Sigmoid colon (tissue), 7 donors: ENCODE measurements around the gene AGBL5. TPM values are rescaled to one million over a fixed set of nuclear protein-coding genes. Genes with fewer than 3 reads are reported as not detected.

Experiments
- DNase-seq: peaks from one replicate; pipeline ENCODE4 v3.0.0-alpha.2; 2019
- H3K27ac ChIP-seq, 4 donors: fragments of 200-600 bp; sonication (generic); one replicate each; pipeline ENCODE4 v1.5.1; 2016 to 2019; ENCODE audit warnings: mild to moderate bottlenecking in 1 of 4
- H3K27me3 ChIP-seq, 3 donors: fragments of 200-600 bp; sonication (generic); one replicate each; pipeline ENCODE4 v1.5.1; 2019; ENCODE audit warnings: mild to moderate bottlenecking in 1 of 3
- H3K36me3 ChIP-seq, 4 donors: fragments of 200-600 bp; sonication (generic); one replicate each; pipeline ENCODE4 v1.5.1; 2016 to 2019
- H3K4me1 ChIP-seq, 4 donors: fragments of 200-600 bp; sonication (generic); one replicate each; pipeline ENCODE4 v1.5.1; 2017 to 2019
- H3K4me3 ChIP-seq, 4 donors: fragments of 200-600 bp; sonication (generic); one replicate each; pipeline ENCODE4 v1.5.1; 2017 to 2019; ENCODE audit warnings: mild to moderate bottlenecking in 2 of 4, moderate library complexity in 1 of 4
- H3K9me3 ChIP-seq, 4 donors: fragments of 200-600 bp in 3 of 4; sonication (generic) in 3 of 4; one replicate each; pipeline versions ENCODE4 v1.5.1 to v1.6.1; 2013 to 2019
- EP300 ChIP-seq, 4 donors: sonication (generic); formaldehyde crosslinking; IDR thresholded peaks; one replicate each; pipeline ENCODE4 v1.6.1; 2017; ENCODE audit warnings: antibody characterized with exemption in 4 of 4
- POLR2A ChIP-seq, 2 donors: fragments of 450-650 bp; IDR thresholded peaks; one replicate each; pipeline ENCODE4 v1.6.1; 2016; ENCODE audit warnings: antibody characterized with exemption in 2 of 2, mild to moderate bottlenecking in 2 of 2, moderate library complexity in 2 of 2
- POLR2AphosphoS5 ChIP-seq, 4 donors: sonication (generic); formaldehyde crosslinking; IDR thresholded peaks; one replicate each; pipeline ENCODE4 v1.6.1; 2017; ENCODE audit warnings: antibody characterized with exemption in 4 of 4
- WGBS, 2 donors: extraction: QIAGEN DNeasy Blood & Tissue Kit; methylation state at CpG; one replicate each; pipeline ENCODE4 v1.1.7; 2013; 5-methylcytosine and 5-hydroxymethylcytosine counted together
- intact Hi-C: fragments of 100-400 bp; cut with DNase I; formaldehyde crosslinking; loops from one replicate; pipeline ENCODE4 v1.15.1; 2023
- polyA plus RNA-seq, 3 donors: library from polyadenylated mRNA; stranded (reverse); fragments of 200-250 nt; gene quantifications; one replicate each; pipeline ENCODE4 v1.2.3, GENCODE V29; 2013
- total RNA-seq, 4 donors: library from RNA; depleted of rRNA; stranded (reverse); fragments of >200 nt; gene quantifications; one replicate each; pipeline ENCODE4 v1.1.0, GENCODE V29; 2016
- TF ChIP-seq, protein P1 (sequence below), 4 experiments: fragments of 450-650 bp in 3 of 4; fragments of 200-600 bp in 1 of 4; IDR thresholded peaks; one replicate each; pipeline ENCODE4 v1.5.1; 2016 to 2019; ENCODE audit warnings: antibody characterized with exemption in 4 of 4, mild to moderate bottlenecking in 3 of 4, moderate library complexity in 2 of 4
- donor health status: healthy with polysubstance abuse.
- donor health status: Bipolar disorder and iron deficiency.
- donor health status: healthy.

AGBL5 gene
- total and polyA plus RNA-seq, 7 donors, result 12.4 to 23.3 (median 16.8) TPM

DNA sequence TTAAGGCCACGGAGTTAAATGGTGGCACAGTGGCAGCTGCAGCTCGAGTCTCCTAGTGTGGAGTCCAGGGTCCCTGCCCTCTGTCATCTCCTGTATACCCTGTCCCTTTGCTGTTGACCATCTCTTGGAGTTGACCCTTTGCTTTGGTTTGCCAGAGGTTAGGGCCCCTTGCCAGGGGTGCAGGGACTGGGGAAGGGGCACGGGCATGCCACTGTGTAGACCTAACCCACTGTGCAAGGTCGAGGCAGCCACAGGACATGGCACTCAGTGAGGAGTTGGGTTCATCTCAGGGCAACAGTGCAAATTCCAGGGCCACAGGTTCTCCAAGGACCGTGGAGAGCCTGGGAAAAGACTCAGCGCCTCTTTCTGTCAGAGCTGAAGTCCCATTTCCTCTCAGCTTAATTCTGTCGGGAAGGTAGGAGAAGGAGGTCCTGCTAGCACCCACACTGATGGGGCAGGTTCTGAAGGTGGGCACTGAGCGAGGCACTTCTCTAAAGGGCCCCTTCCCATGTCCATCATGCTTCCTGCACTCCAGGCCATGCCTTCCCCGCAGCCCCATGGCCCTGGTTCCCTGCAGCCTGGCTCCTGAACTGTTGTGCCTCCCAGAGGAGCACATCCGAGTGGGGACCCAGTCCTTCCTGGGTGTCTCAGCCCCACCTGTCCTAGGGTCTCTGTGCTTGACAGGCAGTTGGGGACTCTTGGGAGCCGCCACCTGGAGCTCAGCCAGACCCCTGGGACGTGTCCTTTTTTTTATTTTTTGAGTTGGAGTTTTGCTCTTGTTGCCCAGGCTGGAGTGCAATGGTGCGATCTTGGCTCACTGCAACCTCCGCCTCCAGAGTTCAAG lies 37.9 kb downstream of the AGBL5 start:
- intact Hi-C loops, result loop anchor here (5.0 kb wide), 2 partner anchors 57 to 123 kb away; partner anchors contain the start of genes ATRAID, SLC5A6 and TMEM214
- DNase-seq, result no peak
- no peaks in the 10 kb centered on the region for H3K36me3 ChIP-seq
- H3K4me1 ChIP-seq, result peaks cover 0 to 31% (median 26%) of the 10 kb centered on the region in 4 donors
- WGBS, 2 donors, result 92 to 94% methylated on average over 14 of the region's 14 CpGs
- H3K27ac ChIP-seq, result no peak overlapping the region
- H3K9me3 ChIP-seq, result no peaks in the 10 kb centered on the region
- no peak overlapping the region for H3K4me3 ChIP-seq
- no peak for TF ChIP-seq POLR2AphosphoS5 (IDR thresholded peaks at IDR 0.05)
- no peak for TF ChIP-seq POLR2A (IDR thresholded peaks at IDR 0.05)
- TF ChIP-seq EP300 (IDR thresholded peaks at IDR 0.05), result no peak
- TF ChIP-seq, protein P1, sequence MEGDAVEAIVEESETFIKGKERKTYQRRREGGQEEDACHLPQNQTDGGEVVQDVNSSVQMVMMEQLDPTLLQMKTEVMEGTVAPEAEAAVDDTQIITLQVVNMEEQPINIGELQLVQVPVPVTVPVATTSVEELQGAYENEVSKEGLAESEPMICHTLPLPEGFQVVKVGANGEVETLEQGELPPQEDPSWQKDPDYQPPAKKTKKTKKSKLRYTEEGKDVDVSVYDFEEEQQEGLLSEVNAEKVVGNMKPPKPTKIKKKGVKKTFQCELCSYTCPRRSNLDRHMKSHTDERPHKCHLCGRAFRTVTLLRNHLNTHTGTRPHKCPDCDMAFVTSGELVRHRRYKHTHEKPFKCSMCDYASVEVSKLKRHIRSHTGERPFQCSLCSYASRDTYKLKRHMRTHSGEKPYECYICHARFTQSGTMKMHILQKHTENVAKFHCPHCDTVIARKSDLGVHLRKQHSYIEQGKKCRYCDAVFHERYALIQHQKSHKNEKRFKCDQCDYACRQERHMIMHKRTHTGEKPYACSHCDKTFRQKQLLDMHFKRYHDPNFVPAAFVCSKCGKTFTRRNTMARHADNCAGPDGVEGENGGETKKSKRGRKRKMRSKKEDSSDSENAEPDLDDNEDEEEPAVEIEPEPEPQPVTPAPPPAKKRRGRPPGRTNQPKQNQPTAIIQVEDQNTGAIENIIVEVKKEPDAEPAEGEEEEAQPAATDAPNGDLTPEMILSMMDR (IDR thresholded peaks at IDR 0.05), result no peak
- no peaks in the 10 kb centered on the region for H3K27me3 ChIP-seq

DNA sequence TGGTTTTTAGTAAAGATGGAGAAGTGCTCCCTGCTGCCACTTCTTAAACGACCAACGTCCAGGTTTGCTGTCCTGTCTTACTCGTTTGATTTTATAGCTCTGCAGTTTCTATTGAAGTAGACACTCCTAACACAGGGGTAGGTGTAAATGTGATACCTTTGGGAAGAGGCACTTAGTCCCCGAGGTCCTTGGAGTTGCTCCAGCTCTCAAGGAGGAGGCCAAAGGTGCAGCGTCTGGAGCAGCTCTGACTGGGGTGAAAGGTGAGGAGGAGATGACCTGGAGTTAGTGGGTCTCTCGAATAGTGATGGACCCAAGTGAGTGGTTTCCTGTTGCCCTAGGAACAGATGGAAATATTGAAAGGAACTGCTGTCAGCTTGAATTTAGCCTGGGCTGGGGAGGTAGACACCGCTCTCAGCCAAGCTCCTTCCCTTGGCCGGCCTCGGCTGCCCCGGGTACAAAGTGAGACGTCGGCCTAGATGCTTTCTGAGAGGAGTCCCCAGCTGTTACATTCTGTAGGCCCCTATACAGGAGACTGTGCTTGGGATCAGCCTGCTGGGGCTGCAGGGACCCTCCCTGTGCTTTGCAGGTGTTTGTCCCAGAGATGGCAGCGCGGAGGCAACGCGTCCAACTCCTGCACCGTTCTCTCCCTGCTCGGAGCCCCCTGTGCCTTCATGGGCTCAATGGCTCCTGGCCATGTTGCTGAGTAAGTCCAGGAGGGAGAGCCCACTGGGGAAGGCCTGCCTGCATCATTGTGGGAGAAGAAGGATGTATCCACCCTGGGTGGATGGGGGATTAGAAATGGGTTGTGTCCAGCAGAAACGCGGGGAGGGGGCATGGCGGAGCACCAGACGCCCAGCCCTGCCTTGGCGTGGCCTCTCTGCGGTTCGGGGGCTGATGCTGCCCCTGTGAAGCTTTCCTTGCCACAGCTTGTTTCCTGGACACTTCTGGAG lies 40.6 kb downstream of the AGBL5 start:
- Histone ChIP-seq H3K27me3 (no peaks in the 10 kb centered on the region), H3K4me1 (peaks cover 0 to 20% (median 13%) of the 10 kb centered on the region in 4 donors), H3K36me3 (no peaks in the 10 kb centered on the region), H3K9me3 (no peaks in the 10 kb centered on the region), H3K27ac (no peak overlapping the region), H3K4me3 (no peak overlapping the region)
- DNase-seq, result no peak
- WGBS, 2 donors, result 74 to 81% methylated on average over 25 of the region's 25 CpGs
- intact Hi-C loops, result no loop called here
- TF ChIP-seq, protein P1 (IDR thresholded peaks at IDR 0.05), result no peak
- TF ChIP-seq POLR2AphosphoS5 (IDR thresholded peaks at IDR 0.05) (no peak), EP300 (IDR thresholded peaks at IDR 0.05) (no peak), POLR2A (IDR thresholded peaks at IDR 0.05) (no peak)

DNA sequence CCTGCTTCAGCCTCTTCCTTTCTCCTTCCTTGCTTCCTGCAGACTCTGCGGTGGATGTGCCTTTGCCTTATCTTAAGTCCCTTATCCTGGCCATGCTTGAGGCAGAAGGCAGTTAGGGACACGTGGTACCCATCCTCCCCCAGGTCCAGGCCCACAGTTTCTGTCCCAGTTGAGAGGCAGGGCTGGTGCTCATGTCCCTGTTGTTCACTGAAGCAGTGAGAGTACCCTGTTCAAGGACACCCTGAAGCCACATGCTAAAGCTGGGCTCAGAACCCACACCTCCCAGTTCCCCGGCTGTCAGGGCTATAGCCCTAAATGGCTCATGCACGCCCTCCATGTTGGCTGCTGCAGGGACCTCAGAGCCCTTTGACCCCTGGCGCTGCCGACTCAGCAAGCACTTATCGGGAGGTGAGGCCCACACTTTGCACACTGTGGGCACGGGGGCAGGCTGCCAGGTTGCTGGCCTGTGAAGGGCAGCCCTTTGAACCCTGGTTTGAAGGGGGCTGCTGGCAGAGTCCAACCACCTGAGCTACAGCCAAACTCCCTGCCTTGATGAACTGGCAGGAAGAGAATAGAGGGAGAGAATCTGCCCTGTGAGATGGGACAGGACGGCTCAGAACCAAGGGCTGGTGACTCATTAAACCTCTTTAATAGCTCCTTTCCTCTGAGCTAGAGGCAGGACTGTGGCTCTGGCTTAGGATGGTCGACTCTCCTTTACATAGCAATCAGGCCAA lies 41.4 kb downstream of the AGBL5 start:
- WGBS, 2 donors, result 27 to 65% methylated on average over 10 of the region's 10 CpGs
- no peak overlapping the region for H3K27ac ChIP-seq
- no peak overlapping the region for H3K4me3 ChIP-seq
- H3K9me3 ChIP-seq, result no peaks in the 10 kb centered on the region
- H3K27me3 ChIP-seq, result no peaks in the 10 kb centered on the region
- peaks cover 0 to 12% (median 6%) of the 10 kb centered on the region in 4 donors for H3K4me1 ChIP-seq
- H3K36me3 ChIP-seq, result no peaks in the 10 kb centered on the region
- TF ChIP-seq POLR2A (IDR thresholded peaks at IDR 0.05), result no peak
- no peak for TF ChIP-seq EP300 (IDR thresholded peaks at IDR 0.05)
- TF ChIP-seq, protein P1 (IDR thresholded peaks at IDR 0.05), result no peak
- no peak for TF ChIP-seq POLR2AphosphoS5 (IDR thresholded peaks at IDR 0.05)
- intact Hi-C loops, result no loop called here
- no peak for DNase-seq
